Astrocyte (in vitro differentiated cells and primary cell): ENCODE data around the gene FRMD8. TPM values are rescaled to one million over a fixed set of nuclear protein-coding genes. Genes with fewer than 3 reads are reported as not detected.
A peak's percentile ranks its signal among the peaks of the same experiment; 100 is the strongest.

ENCODE experiments used
- DNase-seq: peaks from one replicate; pipeline ENCODE4 v3.0.0-alpha.2; 2010; ENCODE audit warnings: low read depth
- FAIRE-seq: peaks from 2 replicates; lab custom pipeline; 2011; peaks lifted over from hg19 to GRCh38; lab: Jason Lieb, UNC
- H2AFZ ChIP-seq: 2 replicates; pipeline ENCODE4 v1.6.0; 2012; ENCODE audit warnings: low read depth, low read length, inconsistent platforms
- H3K27ac ChIP-seq: 2 replicates; pipeline ENCODE4 v1.5.1; 2011; ENCODE audit warnings: low read depth, low read length, inconsistent platforms
- H3K27me3 ChIP-seq: 2 replicates; pipeline ENCODE4 v1.6.0; 2011; ENCODE audit warnings: low read length, inconsistent platforms; ENCODE audit not compliant: insufficient read depth
- H3K36me3 ChIP-seq: 2 replicates; pipeline ENCODE4 v1.5.1; 2011; ENCODE audit warnings: low read length, inconsistent platforms; ENCODE audit not compliant: insufficient read depth
- H3K4me1 ChIP-seq: 2 replicates; pipeline ENCODE4 v1.5.1; 2011; ENCODE audit warnings: low read length, inconsistent platforms; ENCODE audit not compliant: insufficient read depth
- H3K4me2 ChIP-seq: 2 replicates; pipeline ENCODE4 v1.6.0; 2012; ENCODE audit warnings: low read length, inconsistent platforms
- H3K4me3 ChIP-seq: 2 replicates; pipeline ENCODE4 v1.5.1; 2011; ENCODE audit warnings: low read depth, mild to moderate bottlenecking, low read length, inconsistent platforms; ENCODE audit not compliant: insufficient read depth
- H3K79me2 ChIP-seq: 2 replicates; pipeline ENCODE4 v1.6.0; 2012; ENCODE audit warnings: mild to moderate bottlenecking, low read length, inconsistent platforms; ENCODE audit not compliant: insufficient read depth
- H3K9ac ChIP-seq: 2 replicates; pipeline ENCODE4 v1.6.0; 2012; ENCODE audit warnings: mild to moderate bottlenecking, low read length, inconsistent platforms
- H3K9me3 ChIP-seq: 2 replicates; pipeline ENCODE4 v1.5.1; 2012; ENCODE audit warnings: low read depth, mild to moderate bottlenecking, low read length, inconsistent platforms; ENCODE audit not compliant: insufficient read depth
- H4K20me1 ChIP-seq: 2 replicates; pipeline ENCODE4 v1.6.0; 2012; ENCODE audit warnings: low read length, inconsistent platforms; ENCODE audit not compliant: insufficient read depth
- H3K27ac Mint-ChIP-seq: one replicate; pipeline ENCODE4 v1.8.0; 2021; ENCODE audit warnings: mild to moderate bottlenecking, mixed read lengths; ENCODE audit not compliant: unreplicated experiment
- H3K27me3 Mint-ChIP-seq: one replicate; pipeline ENCODE4 v1.8.0; 2021; ENCODE audit warnings: low read depth, mixed read lengths; ENCODE audit not compliant: unreplicated experiment
- H3K36me3 Mint-ChIP-seq: one replicate; pipeline ENCODE4 v1.8.0; 2021; ENCODE audit warnings: low read depth, mixed read lengths; ENCODE audit not compliant: unreplicated experiment
- H3K4me1 Mint-ChIP-seq: one replicate; pipeline ENCODE4 v1.8.0; 2021; ENCODE audit warnings: low read depth, mixed read lengths; ENCODE audit not compliant: unreplicated experiment
- H3K4me3 Mint-ChIP-seq: one replicate; pipeline ENCODE4 v1.8.0; 2021; ENCODE audit warnings: mild to moderate bottlenecking, moderate library complexity, mixed read lengths; ENCODE audit not compliant: unreplicated experiment
- H3K9me3 Mint-ChIP-seq: one replicate; pipeline ENCODE4 v1.8.0; 2021; ENCODE audit warnings: mild to moderate bottlenecking, mixed read lengths; ENCODE audit not compliant: unreplicated experiment
- CTCF ChIP-seq: IDR thresholded peaks from 2 replicates; pipeline ENCODE4 v1.5.1; 2011; ENCODE audit warnings: low read depth, mild to moderate bottlenecking, inconsistent platforms, low read length, moderate library complexity; ENCODE audit not compliant: insufficient read depth
- EZH2 ChIP-seq: IDR thresholded peaks from 2 replicates; pipeline ENCODE4 v1.6.1; 2012; ENCODE audit warnings: mild to moderate bottlenecking, low read length, inconsistent platforms; ENCODE audit not compliant: insufficient read depth
- total RNA-seq: library from RNA; stranded (reverse); gene quantifications from 2 replicates; pipeline ENCODE4 v1.2.1, GENCODE V29; 2021

FRMD8 gene
- total RNA-seq, 1 donor from 2014 or later = 61.2 TPM

- no peaks in the 10 kb centered on the region for H3K79me2 ChIP-seq
- H3K27ac ChIP-seq = no peak overlapping the region
- no peak for FAIRE-seq
- peaks cover 17% of the 10 kb centered on the region for H3K4me1 ChIP-seq
- no peak overlapping the region for H3K27ac Mint-ChIP-seq
- no peak for DNase-seq
- peaks cover 10% of the 10 kb centered on the region for H3K36me3 Mint-ChIP-seq
- no peak overlapping the region for H3K4me3 Mint-ChIP-seq
- peaks cover 21% of the 10 kb centered on the region for H3K27me3 Mint-ChIP-seq
- peaks cover 34% of the 10 kb centered on the region for H4K20me1 ChIP-seq
- H3K4me3 ChIP-seq = no peak overlapping the region
- no peaks in the 10 kb centered on the region for H3K9me3 Mint-ChIP-seq
- no peak overlapping the region for H3K4me2 ChIP-seq
- no peak overlapping the region for H2AFZ ChIP-seq
- H3K9ac ChIP-seq = no peak overlapping the region
- peaks cover 16% of the 10 kb centered on the region for H3K27me3 ChIP-seq
- TF ChIP-seq CTCF = peak; percentile 40
- TF ChIP-seq EZH2 = no peak
- peaks cover 39% of the 10 kb centered on the region for H3K36me3 ChIP-seq
- no peaks in the 10 kb centered on the region for H3K9me3 ChIP-seq
- H3K4me1 Mint-ChIP-seq = peaks cover 4% of the 10 kb centered on the region
These were observed 33.7 kb upstream of the FRMD8 start for GRCh38 chr11:65352783-65353182.

- H3K4me1 Mint-ChIP-seq = peaks cover 8% of the 10 kb centered on the region
- no peak overlapping the region for H3K27ac ChIP-seq
- FAIRE-seq (no peak), DNase-seq (no peak)
- H3K36me3 Mint-ChIP-seq = peaks cover 10% of the 10 kb centered on the region
- no peaks in the 10 kb centered on the region for H3K9me3 Mint-ChIP-seq
- peaks cover 17% of the 10 kb centered on the region for H3K27me3 ChIP-seq
- H3K4me3 ChIP-seq = no peak overlapping the region
- H3K79me2 ChIP-seq = no peaks in the 10 kb centered on the region
- no peaks in the 10 kb centered on the region for H3K9me3 ChIP-seq
- TF ChIP-seq EZH2 = no peak
- no peak for TF ChIP-seq CTCF
- H3K36me3 ChIP-seq = peaks cover 35% of the 10 kb centered on the region
- H2AFZ ChIP-seq = no peak overlapping the region
- peak overlapping the region; percentile 89 for H3K4me2 ChIP-seq
- no peak overlapping the region for H3K9ac ChIP-seq
- peaks cover 26% of the 10 kb centered on the region for H3K27me3 Mint-ChIP-seq
- H3K4me3 Mint-ChIP-seq = peak overlapping the region; percentile 29
- H4K20me1 ChIP-seq = peaks cover 34% of the 10 kb centered on the region
- H3K4me1 ChIP-seq = peaks cover 17% of the 10 kb centered on the region
- H3K27ac Mint-ChIP-seq = peak overlapping the region; percentile 68
These were observed 33.1 kb upstream of the FRMD8 start for GRCh38 chr11:65353376-65353775.

GRCh38 chr11:65353900-65354264 lies 32.6 kb upstream of the FRMD8 start:
- H3K27ac ChIP-seq = no peak overlapping the region
- FAIRE-seq = no peak
- no peaks in the 10 kb centered on the region for H3K9me3 ChIP-seq

More at GRCh38 chr11:65353900-65354264, 32.6 kb upstream of the FRMD8 start:
- H3K27me3 Mint-ChIP-seq = peaks cover 26% of the 10 kb centered on the region
- Histone ChIP-seq H3K4me3 (peak overlapping the region; percentile 62), H3K27me3 (peaks cover 17% of the 10 kb centered on the region), H3K4me1 (peaks cover 17% of the 10 kb centered on the region), H2AFZ (no peak overlapping the region), H4K20me1 (peaks cover 34% of the 10 kb centered on the region), H3K36me3 (peaks cover 31% of the 10 kb centered on the region), H3K79me2 (no peaks in the 10 kb centered on the region), H3K9ac (peak overlapping the region; percentile 30), H3K4me2 (peak overlapping the region; percentile 89)
- peak overlapping the region; percentile 1 for H3K27ac Mint-ChIP-seq
- H3K9me3 Mint-ChIP-seq = no peaks in the 10 kb centered on the region
- peak overlapping the region; percentile 29 for H3K4me3 Mint-ChIP-seq
- peaks cover 8% of the 10 kb centered on the region for H3K4me1 Mint-ChIP-seq
- no peak for DNase-seq
- peaks cover 8% of the 10 kb centered on the region for H3K36me3 Mint-ChIP-seq
- TF ChIP-seq CTCF = no peak
- no peak for TF ChIP-seq EZH2
